GM19468 (cell line): ENCODE data around the gene PTH.

ENCODE experiments used
- ATAC-seq: cut with Tn5 transposase; IDR thresholded peaks from one replicate; pipeline ENCODE4 v1.9.1; 2021; ENCODE audit warnings: mild to moderate bottlenecking, moderate library complexity, moderate number of reproducible peaks; ENCODE audit not compliant: unreplicated experiment; ENCODE audit errors: extremely low read depth

PTH gene

DNA sequence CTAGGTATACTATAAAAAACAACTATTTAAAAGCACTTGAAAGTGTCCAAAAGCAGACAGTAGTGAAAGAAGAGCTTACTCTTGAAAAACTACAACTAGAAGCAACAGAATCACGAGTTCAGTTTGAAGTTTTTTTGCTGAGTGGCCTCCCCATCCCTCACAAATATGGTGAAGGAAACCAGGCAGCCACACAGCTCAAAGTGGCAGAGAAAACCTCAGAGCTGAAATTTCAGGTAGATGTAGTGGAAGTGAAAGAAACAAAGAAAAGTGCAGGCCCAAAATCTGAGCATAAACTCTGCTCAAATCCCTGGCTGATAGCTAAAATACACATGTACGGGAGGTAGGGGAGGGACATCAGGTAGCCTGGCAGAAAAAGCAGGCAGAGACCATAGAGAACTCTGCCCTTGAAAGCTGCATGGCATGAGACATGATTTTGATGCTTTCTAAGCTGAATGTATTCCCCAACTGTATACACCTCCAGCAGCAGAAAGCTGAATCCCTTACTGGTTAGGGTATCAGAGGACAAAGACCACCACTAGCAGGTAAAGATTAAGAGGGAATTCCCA lies 44.9 kb downstream of the PTH start:
- no peak for ATAC-seq

DNA sequence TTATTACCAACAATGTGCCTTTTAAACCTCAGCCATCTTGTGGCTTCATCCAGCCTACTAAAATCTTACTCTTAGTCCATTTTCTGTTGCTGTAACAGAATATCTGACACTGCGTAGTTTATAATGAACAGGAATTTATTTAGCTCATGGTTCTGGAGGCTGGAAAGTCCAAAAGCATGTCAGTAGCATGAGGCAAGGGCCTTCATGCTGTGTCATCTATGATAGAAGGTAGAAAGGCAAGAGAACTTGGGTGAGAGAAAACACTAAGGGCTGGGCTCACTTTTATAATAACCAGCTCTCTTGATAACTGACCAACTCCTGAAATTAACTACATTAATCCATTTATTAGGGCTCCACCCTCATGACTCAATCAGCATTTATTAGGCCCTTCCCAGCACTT lies 46.3 kb downstream of the PTH start:
- no peak for ATAC-seq

DNA sequence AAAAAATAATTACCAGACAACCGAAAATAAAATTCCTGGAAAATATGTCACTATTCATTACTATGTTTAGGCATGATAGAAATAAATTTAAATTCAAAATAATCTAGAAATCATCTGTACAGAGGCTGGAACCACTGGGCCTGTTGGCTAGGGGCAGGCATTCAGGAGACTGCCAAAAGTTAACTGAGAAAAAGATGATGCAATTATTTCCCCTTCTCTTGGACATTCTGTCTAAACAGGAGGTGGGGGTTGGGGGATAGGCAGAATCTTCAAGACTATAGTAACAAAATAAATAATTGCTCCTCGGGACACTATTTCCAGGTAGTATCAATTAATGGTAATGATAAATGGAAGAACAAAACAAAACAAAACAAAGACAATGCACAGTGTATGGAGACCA lies 46.9 kb downstream of the PTH start:
- ATAC-seq: no peak

DNA sequence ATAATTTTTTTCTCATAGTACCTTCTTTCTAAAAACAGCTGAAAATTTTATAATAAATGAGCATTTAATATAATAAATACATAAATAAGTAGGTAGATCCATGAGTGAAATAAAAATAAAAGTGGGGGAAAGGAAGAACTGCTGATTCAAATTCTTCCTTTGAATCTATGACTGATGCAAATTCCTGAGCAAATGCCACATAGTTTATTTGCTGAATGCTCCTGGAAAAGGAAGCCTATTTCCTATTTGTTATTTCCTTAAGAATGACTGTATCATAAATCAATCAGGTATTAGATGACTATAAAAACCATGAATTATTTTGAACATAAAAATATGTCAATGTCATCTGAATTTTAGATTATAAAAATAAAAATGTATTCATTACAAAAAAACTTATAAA lies 49.4 kb downstream of the PTH start:
- no peak for ATAC-seq

DNA sequence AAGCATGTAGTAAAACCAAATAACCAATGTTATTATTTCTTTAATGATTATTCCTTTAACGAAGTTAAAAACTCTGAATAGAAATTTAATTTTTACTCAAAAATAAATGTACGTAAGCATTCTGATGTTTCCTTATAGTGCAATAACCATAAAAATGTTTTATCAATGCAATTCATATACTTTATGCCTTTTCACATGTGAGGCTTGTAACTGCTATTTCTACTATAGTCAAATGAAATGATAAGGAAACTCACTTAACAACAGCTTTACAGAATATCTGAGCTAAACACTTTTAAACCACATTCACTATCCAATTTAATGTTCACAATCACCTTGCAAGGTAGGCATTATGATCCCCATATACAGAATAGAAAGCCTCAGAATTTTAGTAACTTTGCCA lies 50.2 kb downstream of the PTH start:
- no peak for ATAC-seq
